ENCODE data around the gene PRR33. TPM values are rescaled to one million over a fixed set of nuclear protein-coding genes. Genes with fewer than 3 reads are reported as not detected.

PRR33 gene
- total RNA-seq, 6 experiments from 2014 or later: not detected

DNA sequence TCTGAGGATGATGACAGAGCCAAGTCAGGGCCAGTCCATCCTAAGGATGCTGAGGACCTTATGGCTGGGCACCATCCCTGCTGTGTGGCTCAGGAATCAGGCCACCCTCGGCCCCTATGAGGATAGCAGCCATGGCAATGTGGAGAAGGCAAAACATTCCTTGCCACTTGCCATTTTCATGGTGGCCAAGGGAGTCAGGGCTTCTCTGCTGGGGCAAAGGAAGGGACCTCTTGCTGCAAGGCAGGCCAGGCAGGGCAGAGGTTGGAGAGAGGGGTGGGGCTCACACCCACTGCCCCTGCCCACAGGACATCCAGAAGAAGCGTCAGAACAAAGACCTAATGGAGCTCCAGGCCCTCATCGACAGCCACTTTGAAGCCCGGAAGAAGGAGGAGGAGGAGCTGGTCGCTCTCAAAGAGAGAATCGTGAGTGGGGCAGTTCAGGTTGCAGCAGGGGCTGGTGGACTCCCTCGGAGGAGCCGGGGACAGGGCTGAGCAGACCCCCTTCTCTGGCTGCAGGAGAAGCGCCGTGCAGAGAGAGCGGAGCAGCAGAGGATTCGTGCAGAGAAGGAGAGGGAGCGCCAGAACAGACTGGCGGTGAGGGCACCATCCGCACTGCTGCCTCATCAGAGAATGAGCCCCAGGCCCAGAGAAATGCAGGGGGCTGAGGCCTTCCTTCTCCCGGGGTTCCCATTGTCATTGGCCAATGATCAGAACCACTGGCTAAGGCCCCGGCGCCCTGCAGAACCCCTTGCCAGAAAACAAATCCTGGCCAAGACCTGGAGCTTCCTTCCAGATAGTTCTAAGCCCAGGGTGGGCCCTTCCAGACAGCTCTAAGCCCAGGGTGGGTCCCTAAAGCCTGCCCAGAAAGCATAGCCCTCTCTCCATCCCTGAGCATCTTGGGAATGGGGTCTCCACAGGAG is 42.0 kb upstream of the PRR33 start:
- TF ChIP-seq POLR2A (IDR thresholded peaks at IDR 0.05): no peak
- TF ChIP-seq, protein P1, sequence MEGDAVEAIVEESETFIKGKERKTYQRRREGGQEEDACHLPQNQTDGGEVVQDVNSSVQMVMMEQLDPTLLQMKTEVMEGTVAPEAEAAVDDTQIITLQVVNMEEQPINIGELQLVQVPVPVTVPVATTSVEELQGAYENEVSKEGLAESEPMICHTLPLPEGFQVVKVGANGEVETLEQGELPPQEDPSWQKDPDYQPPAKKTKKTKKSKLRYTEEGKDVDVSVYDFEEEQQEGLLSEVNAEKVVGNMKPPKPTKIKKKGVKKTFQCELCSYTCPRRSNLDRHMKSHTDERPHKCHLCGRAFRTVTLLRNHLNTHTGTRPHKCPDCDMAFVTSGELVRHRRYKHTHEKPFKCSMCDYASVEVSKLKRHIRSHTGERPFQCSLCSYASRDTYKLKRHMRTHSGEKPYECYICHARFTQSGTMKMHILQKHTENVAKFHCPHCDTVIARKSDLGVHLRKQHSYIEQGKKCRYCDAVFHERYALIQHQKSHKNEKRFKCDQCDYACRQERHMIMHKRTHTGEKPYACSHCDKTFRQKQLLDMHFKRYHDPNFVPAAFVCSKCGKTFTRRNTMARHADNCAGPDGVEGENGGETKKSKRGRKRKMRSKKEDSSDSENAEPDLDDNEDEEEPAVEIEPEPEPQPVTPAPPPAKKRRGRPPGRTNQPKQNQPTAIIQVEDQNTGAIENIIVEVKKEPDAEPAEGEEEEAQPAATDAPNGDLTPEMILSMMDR (IDR thresholded peaks at IDR 0.05): no peak
- H3K4me1 ChIP-seq: no peaks in the 10 kb centered on the region
- no peaks in the 10 kb centered on the region for H3K27me3 ChIP-seq
- ATAC-seq: no peak
- no peak overlapping the region for H3K27ac ChIP-seq
- intact Hi-C loops (cut with DNase I): no loop called here
- H3K36me3 ChIP-seq: no peaks in the 10 kb centered on the region
- H3K9me3 ChIP-seq: no peaks in the 10 kb centered on the region
- 62% methylated on average over 4 of the region's 18 CpGs for WGBS (ENCODE audit: insufficient coverage, low coverage, low lambda C conversion rate, missing lambda C conversion rate)
- DNase-seq: peak; percentile 6 to 42 (median 14)
- no peak overlapping the region for H3K4me3 ChIP-seq

- Histone ChIP-seq H3K27me3 (no peaks in the 10 kb centered on the region), H3K36me3 (no peaks in the 10 kb centered on the region), H3K4me3 (no peak overlapping the region), H3K9me3 (no peaks in the 10 kb centered on the region), H3K27ac (no peak overlapping the region), H3K4me1 (no peaks in the 10 kb centered on the region)
- DNase-seq (peak in 2 of 3 donors; percentile 0 to 9), ATAC-seq (no peak)
- intact Hi-C loops (cut with DNase I): no loop called here
- WGBS (ENCODE audit: insufficient coverage, low coverage, low lambda C conversion rate, missing lambda C conversion rate): 86% methylated on average over 4 of the region's 4 CpGs
- no peak for TF ChIP-seq POLR2A (IDR thresholded peaks at IDR 0.05)
- TF ChIP-seq, protein P1 (IDR thresholded peaks at IDR 0.05): no peak
These were observed 41.0 kb upstream of the PRR33 start for GRCh38 chr11:1932681-1933080.

DNA sequence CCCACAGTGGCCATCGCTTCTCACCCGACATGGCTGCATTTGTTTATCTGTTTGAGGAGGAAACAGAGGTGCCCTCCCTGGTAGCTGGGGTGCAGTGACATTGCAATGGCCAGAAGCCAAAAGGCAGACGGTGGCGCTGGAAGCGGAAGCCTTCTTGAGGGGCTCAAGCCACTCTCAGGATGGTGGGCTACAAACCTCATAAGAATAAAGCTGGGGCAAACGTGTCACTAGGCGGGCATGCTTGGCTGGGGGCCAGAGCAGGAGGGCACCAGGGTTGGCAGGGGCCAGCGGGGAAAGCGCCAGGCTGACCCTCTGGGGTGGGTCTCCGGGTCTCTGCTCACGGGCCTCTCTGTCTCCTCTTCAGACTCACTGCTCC is 40.4 kb upstream of the PRR33 start:
- DNase-seq: peak in 2 of 3 donors; percentile 13 to 48
- intact Hi-C loops (cut with DNase I): no loop called here
- H3K9me3 ChIP-seq: no peaks in the 10 kb centered on the region
- H3K27me3 ChIP-seq: no peaks in the 10 kb centered on the region
- no peak overlapping the region for H3K27ac ChIP-seq
- H3K4me3 ChIP-seq: no peak overlapping the region
- no peak for ATAC-seq
- 82% methylated on average over 5 of the region's 11 CpGs for WGBS (ENCODE audit: insufficient coverage, low coverage, low lambda C conversion rate, missing lambda C conversion rate)
- TF ChIP-seq POLR2A (IDR thresholded peaks at IDR 0.05): no peak
- TF ChIP-seq, protein P1 (IDR thresholded peaks at IDR 0.05): no peak
- no peaks in the 10 kb centered on the region for H3K36me3 ChIP-seq
- H3K4me1 ChIP-seq: no peaks in the 10 kb centered on the region

GRCh38 chr11:1931341-1932104 is 39.8 kb upstream of the PRR33 start:
- no peaks in the 10 kb centered on the region for H3K9me3 ChIP-seq
- DNase-seq (peak in 2 of 3 donors; percentile 5 to 48), ATAC-seq (no peak)
- intact Hi-C loops (cut with DNase I): no loop called here
- H3K4me3 ChIP-seq: no peak overlapping the region
- no peaks in the 10 kb centered on the region for H3K36me3 ChIP-seq
- H3K4me1 ChIP-seq: no peaks in the 10 kb centered on the region
- no peaks in the 10 kb centered on the region for H3K27me3 ChIP-seq
- WGBS (ENCODE audit: insufficient coverage, low coverage, low lambda C conversion rate, missing lambda C conversion rate): 55% methylated on average over 16 of the region's 18 CpGs
- no peak overlapping the region for H3K27ac ChIP-seq
- TF ChIP-seq POLR2A (IDR thresholded peaks at IDR 0.05): no peak
- TF ChIP-seq, protein P1 (IDR thresholded peaks at IDR 0.05): no peak

All from right lobe of liver (tissue), 6 donors.